Nephron (organoid): ENCODE results near the gene MOV10.

ENCODE experiments used
- H3K27ac Mint-ChIP-seq, 3 experiments: 2 replicates each; pipeline ENCODE4 v1.8.0; 2020; ENCODE audit warnings: mixed read lengths in 3 of 3, mild to moderate bottlenecking in 2 of 3, moderate library complexity in 1 of 3
- H3K27me3 Mint-ChIP-seq: 2 replicates; pipeline ENCODE4 v1.8.0; 2021; ENCODE audit warnings: low read depth, mild to moderate bottlenecking, moderate library complexity, mixed read lengths
- H3K36me3 Mint-ChIP-seq: 2 replicates; pipeline ENCODE4 v1.8.0; 2020; ENCODE audit warnings: low read depth, mixed read lengths
- H3K4me1 Mint-ChIP-seq: 2 replicates; pipeline ENCODE4 v1.8.0; 2020; ENCODE audit warnings: mixed read lengths
- H3K4me3 Mint-ChIP-seq, 3 experiments: 2 replicates each; pipeline ENCODE4 v1.8.0; 2020; ENCODE audit warnings: mild to moderate bottlenecking in 3 of 3, mixed read lengths in 3 of 3, moderate library complexity in 2 of 3
- H3K9me3 Mint-ChIP-seq: 2 replicates; pipeline ENCODE4 v1.8.0; 2020; ENCODE audit warnings: mixed read lengths
- TF ChIP-seq, protein P1 (sequence below), 3 experiments: fragments of 200-600 bp; sonication (generic); IDR thresholded peaks; one replicate each; pipeline ENCODE4 v1.5.0; 2021; ENCODE audit warnings: antibody characterized with exemption in 3 of 3; ENCODE audit not compliant: unreplicated experiment in 3 of 3

Gene MOV10

DNA sequence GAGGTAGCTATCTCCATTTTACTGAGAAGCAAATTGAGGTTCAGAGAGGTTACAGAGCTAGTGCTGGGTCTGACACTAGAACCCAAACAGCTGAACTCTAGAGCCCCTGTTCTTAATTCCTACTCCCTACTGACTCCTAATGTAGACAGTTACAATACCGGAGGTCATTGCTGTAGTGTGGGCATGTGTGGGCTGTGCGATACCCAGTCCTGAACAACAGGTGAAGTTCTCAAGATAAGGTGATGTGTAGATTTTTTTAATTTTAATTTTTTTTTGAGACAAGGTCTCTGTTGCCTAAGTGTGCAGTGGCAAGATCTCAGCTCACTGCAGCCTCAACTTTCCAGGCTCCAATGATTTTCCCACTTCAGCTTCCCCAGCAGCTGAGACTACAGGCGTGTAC is 34.0 kb downstream of the MOV10 start:
- H3K27me3 Mint-ChIP-seq, result peaks cover 43% of the 10 kb centered on the region

DNA sequence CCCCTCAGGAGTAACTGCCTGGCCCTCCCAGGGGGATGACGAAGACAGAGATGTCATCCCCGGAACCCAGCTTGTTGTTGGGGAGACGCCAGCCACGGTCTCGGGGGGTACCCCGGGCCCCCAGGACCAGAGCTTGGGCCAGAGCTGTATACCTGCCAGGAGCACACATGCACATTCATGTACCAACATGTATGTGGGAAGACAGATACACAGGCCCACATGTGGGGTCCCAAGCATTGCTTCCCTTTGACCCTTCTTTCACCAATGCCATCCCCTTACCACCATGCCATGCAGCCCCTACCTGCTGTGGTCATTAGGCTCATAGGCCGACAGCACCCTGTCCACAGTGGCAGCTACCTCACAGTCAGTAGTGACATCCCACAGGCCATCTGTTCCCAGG is 35.7 kb downstream of the MOV10 start:
- TF ChIP-seq, protein P1, sequence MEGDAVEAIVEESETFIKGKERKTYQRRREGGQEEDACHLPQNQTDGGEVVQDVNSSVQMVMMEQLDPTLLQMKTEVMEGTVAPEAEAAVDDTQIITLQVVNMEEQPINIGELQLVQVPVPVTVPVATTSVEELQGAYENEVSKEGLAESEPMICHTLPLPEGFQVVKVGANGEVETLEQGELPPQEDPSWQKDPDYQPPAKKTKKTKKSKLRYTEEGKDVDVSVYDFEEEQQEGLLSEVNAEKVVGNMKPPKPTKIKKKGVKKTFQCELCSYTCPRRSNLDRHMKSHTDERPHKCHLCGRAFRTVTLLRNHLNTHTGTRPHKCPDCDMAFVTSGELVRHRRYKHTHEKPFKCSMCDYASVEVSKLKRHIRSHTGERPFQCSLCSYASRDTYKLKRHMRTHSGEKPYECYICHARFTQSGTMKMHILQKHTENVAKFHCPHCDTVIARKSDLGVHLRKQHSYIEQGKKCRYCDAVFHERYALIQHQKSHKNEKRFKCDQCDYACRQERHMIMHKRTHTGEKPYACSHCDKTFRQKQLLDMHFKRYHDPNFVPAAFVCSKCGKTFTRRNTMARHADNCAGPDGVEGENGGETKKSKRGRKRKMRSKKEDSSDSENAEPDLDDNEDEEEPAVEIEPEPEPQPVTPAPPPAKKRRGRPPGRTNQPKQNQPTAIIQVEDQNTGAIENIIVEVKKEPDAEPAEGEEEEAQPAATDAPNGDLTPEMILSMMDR (IDR thresholded peaks at IDR 0.05; ENCODE audit: unreplicated experiment in 3 of 3), result no peak
- peak overlapping the region in 1 of 3 experiments; percentile 44 for H3K4me3 Mint-ChIP-seq
- no peak overlapping the region for H3K27ac Mint-ChIP-seq
- peaks cover 54% of the 10 kb centered on the region for H3K27me3 Mint-ChIP-seq
- H3K4me1 Mint-ChIP-seq, result peaks cover 16% of the 10 kb centered on the region
- H3K9me3 Mint-ChIP-seq, result no peaks in the 10 kb centered on the region
- H3K36me3 Mint-ChIP-seq, result no peaks in the 10 kb centered on the region

More for the DNA sequence above, 34.0 kb downstream of the MOV10 start:
- H3K36me3 Mint-ChIP-seq, result peaks cover 5% of the 10 kb centered on the region
- H3K4me3 Mint-ChIP-seq, result peak overlapping the region; percentile 85 to 93 (median 89)
- TF ChIP-seq, protein P1 (IDR thresholded peaks at IDR 0.05; ENCODE audit: unreplicated experiment in 3 of 3), result no peak
- H3K4me1 Mint-ChIP-seq, result peaks cover 26% of the 10 kb centered on the region
- H3K9me3 Mint-ChIP-seq, result no peaks in the 10 kb centered on the region
- H3K27ac Mint-ChIP-seq, result peak overlapping the region in 1 of 3 experiments; percentile 51

DNA sequence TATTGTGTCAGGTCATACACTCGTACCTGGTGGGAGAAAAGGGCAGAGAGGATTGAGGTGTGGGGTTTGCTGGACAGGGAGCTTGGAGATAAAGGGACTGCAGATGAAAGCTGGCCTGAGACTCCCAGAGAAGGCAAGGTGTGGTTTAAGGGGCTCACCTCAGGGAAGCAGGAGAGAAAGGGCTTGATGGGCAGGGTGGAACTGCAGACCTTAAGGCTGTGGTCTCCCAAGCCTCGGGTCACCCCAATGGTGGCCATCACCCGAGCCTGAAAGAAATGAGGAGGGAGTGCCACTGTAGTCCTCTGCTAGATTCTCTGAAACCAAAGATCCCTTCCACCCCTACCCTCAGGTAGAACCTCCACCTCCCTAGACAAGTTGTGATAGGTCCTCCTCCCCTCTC is 36.1 kb downstream of the MOV10 start:
- H3K9me3 Mint-ChIP-seq, result no peaks in the 10 kb centered on the region
- peaks cover 54% of the 10 kb centered on the region for H3K27me3 Mint-ChIP-seq
- H3K27ac Mint-ChIP-seq, result no peak overlapping the region
- TF ChIP-seq, protein P1 (IDR thresholded peaks at IDR 0.05; ENCODE audit: unreplicated experiment in 3 of 3), result no peak
- peaks cover 12% of the 10 kb centered on the region for H3K4me1 Mint-ChIP-seq
- H3K4me3 Mint-ChIP-seq, result peak overlapping the region in 1 of 3 experiments; percentile 44
- no peaks in the 10 kb centered on the region for H3K36me3 Mint-ChIP-seq

DNA sequence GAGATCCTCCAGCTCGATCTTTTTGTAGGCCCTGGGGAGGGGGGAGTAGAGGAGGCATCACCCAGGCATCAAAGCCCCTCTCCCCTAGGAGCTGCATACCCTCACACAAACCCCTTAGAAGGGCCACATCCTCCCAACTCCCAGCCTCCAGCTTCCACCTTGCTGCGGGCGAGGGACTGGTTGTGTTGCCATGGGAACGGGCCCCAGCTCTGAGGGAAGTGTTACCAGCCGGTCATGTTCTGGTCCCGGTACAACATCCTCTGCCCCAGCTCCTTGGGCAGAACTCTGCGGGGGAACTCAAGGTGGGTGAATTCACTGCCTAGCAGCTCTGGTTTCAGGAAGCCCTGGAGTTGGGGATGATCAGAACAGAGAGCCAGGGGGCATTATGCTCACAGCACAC is 36.6 kb downstream of the MOV10 start:
- Mint-ChIP-seq H3K27ac (no peak overlapping the region), H3K27me3 (peaks cover 54% of the 10 kb centered on the region), H3K9me3 (no peaks in the 10 kb centered on the region), H3K36me3 (no peaks in the 10 kb centered on the region), H3K4me1 (peaks cover 16% of the 10 kb centered on the region), H3K4me3 (no peak overlapping the region)
- TF ChIP-seq, protein P1 (IDR thresholded peaks at IDR 0.05; ENCODE audit: unreplicated experiment in 3 of 3), result no peak

DNA sequence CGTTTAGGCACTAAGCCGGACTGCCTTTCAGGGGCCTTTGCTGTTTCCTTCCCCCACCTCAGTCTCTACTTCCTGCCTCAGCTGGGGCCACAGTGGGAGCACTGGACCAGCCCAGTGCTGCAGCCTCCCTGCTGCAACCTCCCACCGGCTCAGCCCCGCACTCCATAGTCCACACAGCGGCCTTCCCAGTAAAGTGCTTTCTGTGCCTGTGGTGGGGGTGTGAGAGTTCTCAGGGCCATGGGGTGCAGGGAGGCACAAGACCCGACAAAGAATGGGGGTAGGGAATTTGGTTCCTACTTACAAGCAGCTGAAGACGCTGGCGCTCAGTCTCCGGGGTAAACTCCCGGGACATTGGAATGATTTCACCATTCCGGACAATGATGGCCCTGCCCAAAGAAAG is 37.2 kb downstream of the MOV10 start:
- H3K9me3 Mint-ChIP-seq, result no peaks in the 10 kb centered on the region
- no peaks in the 10 kb centered on the region for H3K36me3 Mint-ChIP-seq
- no peak overlapping the region for H3K27ac Mint-ChIP-seq
- peaks cover 17% of the 10 kb centered on the region for H3K4me1 Mint-ChIP-seq
- TF ChIP-seq, protein P1 (IDR thresholded peaks at IDR 0.05; ENCODE audit: unreplicated experiment in 3 of 3), result no peak
- no peak overlapping the region for H3K4me3 Mint-ChIP-seq
- H3K27me3 Mint-ChIP-seq, result peaks cover 59% of the 10 kb centered on the region

DNA sequence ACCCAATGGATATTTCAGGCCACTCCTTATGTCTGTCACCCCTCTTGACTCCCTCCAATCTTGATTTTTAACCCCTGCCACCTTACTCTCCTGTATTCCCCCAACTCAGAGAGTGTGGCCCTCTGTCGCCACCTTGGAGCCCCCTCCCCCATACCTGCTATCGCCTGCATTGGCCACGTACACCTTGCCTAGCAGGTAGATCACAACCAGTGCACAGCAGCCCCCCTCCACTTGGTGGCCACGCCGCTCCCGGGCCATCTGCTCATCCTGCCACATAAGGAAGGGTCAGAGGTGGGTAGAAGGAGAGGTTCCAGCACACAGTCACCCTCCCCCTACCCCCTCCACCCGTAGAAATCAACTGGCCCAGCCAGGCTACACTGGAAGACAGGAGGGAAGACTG is 37.7 kb downstream of the MOV10 start:
- Mint-ChIP-seq H3K4me3 (no peak overlapping the region), H3K36me3 (no peaks in the 10 kb centered on the region)

More for the DNA sequence above, 37.7 kb downstream of the MOV10 start:
- peaks cover 20% of the 10 kb centered on the region for H3K4me1 Mint-ChIP-seq
- no peak overlapping the region for H3K27ac Mint-ChIP-seq
- H3K27me3 Mint-ChIP-seq, result peaks cover 63% of the 10 kb centered on the region
- no peaks in the 10 kb centered on the region for H3K9me3 Mint-ChIP-seq
- TF ChIP-seq, protein P1 (IDR thresholded peaks at IDR 0.05; ENCODE audit: unreplicated experiment in 3 of 3), result no peak
